Activated naive CD8-positive, alpha-beta T cell treated with anti-CD3 and anti-CD28 coated beads, Interleukin-2, amount 10 ng/mL, durations not matched to agents 7 days and 5 days (primary cell): ENCODE results near the gene DCC. TPM values are rescaled to one million over a fixed set of nuclear protein-coding genes. Genes with fewer than 3 reads are reported as not detected.

Source experiments
- ATAC-seq: fragments of 150-1000 bp; cut with Tn5 transposase; one replicate; pipeline ENCODE4 v1.10.0; 2021; ENCODE audit warnings: low read depth, moderate library complexity
- POLR2A ChIA-PET: fragments of 350-600 bp; sonication (Branson Sonifier 250); formaldehyde crosslinking; loops from one replicate; lab custom pipeline; 2021; ENCODE audit warnings: antibody characterized with exemption; lab: Charles Lee
- DNase-seq: peaks from one replicate; pipeline ENCODE4 v3.0.0; 2021
- H3K27ac Mint-ChIP-seq: one replicate; pipeline ENCODE4 v1.8.0; 2022; ENCODE audit warnings: mild to moderate bottlenecking, mixed read lengths
- H3K27me3 Mint-ChIP-seq: one replicate; pipeline ENCODE4 v1.8.0; 2022; ENCODE audit warnings: mild to moderate bottlenecking, moderate library complexity, mixed read lengths
- H3K36me3 Mint-ChIP-seq: one replicate; pipeline ENCODE4 v1.8.0; 2021; ENCODE audit warnings: mild to moderate bottlenecking, mixed read lengths
- H3K4me1 Mint-ChIP-seq: one replicate; pipeline ENCODE4 v1.8.0; 2021; ENCODE audit warnings: mixed read lengths
- H3K4me3 Mint-ChIP-seq: one replicate; pipeline ENCODE4 v1.8.0; 2022; ENCODE audit warnings: mild to moderate bottlenecking, moderate library complexity, mixed read lengths
- H3K9me3 Mint-ChIP-seq: one replicate; pipeline ENCODE4 v1.8.0; 2021; ENCODE audit warnings: mixed read lengths
- total RNA-seq, 2 experiments: library from RNA; stranded (reverse); gene quantifications; one replicate each; pipeline ENCODE4 v1.2.3, GENCODE V29; 2021

DCC gene
- total RNA-seq, 2 experiments from 2014 or later = not detected

DNA sequence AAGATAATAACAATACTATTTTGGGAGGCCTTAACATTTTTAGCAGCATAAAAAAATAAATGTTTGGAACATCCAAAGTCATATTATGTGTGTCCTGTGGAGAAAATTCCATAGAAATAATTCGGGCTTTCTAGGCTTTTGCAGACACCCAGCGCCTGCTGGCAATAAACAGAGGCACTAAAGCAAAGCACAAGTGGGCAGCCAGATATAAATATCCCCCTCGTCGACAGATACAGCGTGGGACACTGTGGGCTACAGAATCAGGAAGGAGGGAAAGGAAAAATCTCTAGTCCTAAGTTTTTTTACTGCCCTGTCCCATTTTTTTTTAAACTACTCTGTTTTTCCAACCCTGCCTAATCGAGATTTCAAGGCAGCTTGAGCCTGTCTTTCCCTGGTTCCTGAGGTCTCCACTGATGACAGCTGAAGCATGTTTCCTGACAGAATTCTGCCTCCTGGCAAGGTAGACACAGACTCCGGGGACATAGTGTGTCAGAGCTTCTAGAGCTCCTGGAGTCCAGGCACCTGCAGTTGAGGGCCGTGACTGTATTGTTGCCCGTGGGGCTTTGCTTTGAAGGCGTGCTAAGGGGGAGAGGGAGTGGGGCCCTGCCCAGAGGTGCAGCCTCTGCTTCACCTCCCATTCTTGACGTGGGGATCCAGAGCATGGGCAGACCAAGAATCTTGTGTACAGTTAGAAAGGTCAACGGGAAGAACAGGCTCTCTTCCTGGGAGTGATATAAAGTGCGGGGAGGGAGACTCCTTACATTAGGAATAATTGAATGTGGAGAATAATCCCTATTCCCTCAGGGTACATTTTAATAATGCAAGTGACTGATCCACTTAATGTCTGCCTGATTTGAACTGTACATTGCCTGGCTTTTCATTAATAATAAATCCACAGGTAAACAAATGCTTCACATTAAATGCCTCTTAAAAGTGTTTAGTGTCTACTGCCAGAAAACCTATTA, 232.3 kb downstream of the DCC start:
- ATAC-seq (no peak), DNase-seq (no peak)
- Mint-ChIP-seq H3K4me3 (no peak overlapping the region), H3K27ac (no peak overlapping the region), H3K9me3 (peaks cover 2% of the 10 kb centered on the region), H3K36me3 (no peaks in the 10 kb centered on the region), H3K4me1 (no peaks in the 10 kb centered on the region), H3K27me3 (no peaks in the 10 kb centered on the region)
- POLR2A ChIA-PET = no interaction called here

DNA sequence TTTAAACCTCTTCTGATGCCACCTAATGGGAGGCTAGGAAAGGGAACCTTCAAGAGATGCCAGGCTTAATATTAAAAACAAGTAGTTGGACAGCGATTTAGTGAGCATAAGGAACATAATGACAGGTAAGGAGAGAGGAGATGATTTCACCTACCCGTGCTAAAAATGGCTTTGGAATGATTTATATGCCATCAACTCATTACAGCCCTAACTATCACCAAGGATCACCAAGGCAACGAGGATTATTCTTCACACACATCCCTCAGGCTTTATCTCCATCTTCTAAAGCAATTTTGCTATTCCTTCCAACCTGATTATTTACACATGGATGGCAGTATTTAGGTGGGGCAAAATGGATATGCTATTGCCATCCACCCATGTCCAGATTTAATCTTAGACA, 237.8 kb downstream of the DCC start:
- DNase-seq (no peak), ATAC-seq (no peak)
- Mint-ChIP-seq H3K27ac (no peak overlapping the region), H3K9me3 (peaks cover 4% of the 10 kb centered on the region), H3K4me3 (no peak overlapping the region), H3K4me1 (no peaks in the 10 kb centered on the region), H3K27me3 (no peaks in the 10 kb centered on the region), H3K36me3 (no peaks in the 10 kb centered on the region)
- POLR2A ChIA-PET = no interaction called here

DNA sequence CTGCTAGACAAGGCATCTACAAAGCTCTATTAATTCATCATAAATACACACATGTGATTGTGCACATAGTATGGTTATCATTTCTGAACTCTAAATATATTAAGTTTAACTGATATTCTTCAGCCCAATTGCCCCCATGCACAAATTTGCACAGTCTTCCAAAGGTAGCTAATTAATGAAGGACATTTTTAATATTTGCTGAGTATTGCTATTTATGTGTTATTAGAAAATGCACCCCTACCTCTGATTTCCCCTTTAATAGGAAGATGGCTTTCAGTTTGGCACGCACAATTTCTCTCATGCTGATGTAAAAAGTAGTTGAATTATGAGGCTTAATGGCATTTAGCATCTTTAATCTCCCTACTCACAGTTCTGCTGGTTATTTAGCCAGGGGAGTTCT, 242.1 kb downstream of the DCC start:
- H3K9me3 Mint-ChIP-seq = peaks cover 4% of the 10 kb centered on the region
- no peaks in the 10 kb centered on the region for H3K36me3 Mint-ChIP-seq
- ATAC-seq = no peak
- DNase-seq = no peak
- no peaks in the 10 kb centered on the region for H3K27me3 Mint-ChIP-seq
- no peak overlapping the region for H3K27ac Mint-ChIP-seq
- no peaks in the 10 kb centered on the region for H3K4me1 Mint-ChIP-seq
- no peak overlapping the region for H3K4me3 Mint-ChIP-seq
- POLR2A ChIA-PET = no interaction called here

DNA sequence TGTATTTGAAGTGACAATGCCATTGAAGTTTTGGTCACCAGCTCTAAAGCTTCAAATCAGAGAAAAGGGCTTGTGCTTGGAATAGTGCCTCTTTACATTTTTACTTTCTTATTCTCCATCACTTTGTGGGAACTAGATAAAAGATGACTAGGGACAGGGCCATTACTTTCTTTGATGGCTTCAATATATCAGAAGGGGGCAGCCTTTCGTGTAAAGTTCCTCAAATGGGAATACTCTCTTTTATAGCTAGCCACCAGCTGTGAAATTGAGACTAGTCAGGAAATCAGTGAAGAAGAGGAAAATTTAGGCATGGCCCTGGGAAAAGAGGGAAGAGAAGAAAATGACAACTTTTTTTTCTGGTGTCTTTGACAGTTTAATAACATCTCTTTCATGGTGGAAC, 242.5 kb downstream of the DCC start:
- Mint-ChIP-seq H3K27ac (no peak overlapping the region), H3K27me3 (no peaks in the 10 kb centered on the region), H3K9me3 (peaks cover 7% of the 10 kb centered on the region), H3K4me1 (no peaks in the 10 kb centered on the region), H3K36me3 (no peaks in the 10 kb centered on the region), H3K4me3 (no peak overlapping the region)
- ATAC-seq = no peak
- DNase-seq = no peak
- POLR2A ChIA-PET = no interaction called here

DNA sequence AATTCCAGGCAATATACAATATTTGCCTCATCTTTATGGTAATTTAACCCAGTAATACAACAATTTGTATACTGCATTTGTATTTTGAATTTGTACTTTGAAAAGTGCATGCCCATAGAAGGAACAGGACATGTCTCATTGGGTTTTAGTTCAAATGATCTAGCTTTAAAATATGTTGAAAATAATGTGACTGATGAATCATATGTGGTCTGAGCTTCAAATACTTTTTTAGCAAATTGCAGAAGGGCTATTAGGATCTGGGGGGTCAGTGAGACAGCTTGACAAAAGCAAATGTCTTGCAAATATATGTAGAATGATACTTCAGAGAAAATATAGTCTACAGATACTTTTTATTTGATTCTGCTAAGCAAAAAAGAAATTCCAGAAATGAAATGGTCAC, 248.9 kb downstream of the DCC start:
- Mint-ChIP-seq H3K36me3 (no peaks in the 10 kb centered on the region), H3K9me3 (peaks cover 5% of the 10 kb centered on the region), H3K27me3 (no peaks in the 10 kb centered on the region), H3K4me3 (no peak overlapping the region), H3K27ac (no peak overlapping the region), H3K4me1 (no peaks in the 10 kb centered on the region)
- DNase-seq = no peak
- POLR2A ChIA-PET = no interaction called here
- no peak for ATAC-seq

DNA sequence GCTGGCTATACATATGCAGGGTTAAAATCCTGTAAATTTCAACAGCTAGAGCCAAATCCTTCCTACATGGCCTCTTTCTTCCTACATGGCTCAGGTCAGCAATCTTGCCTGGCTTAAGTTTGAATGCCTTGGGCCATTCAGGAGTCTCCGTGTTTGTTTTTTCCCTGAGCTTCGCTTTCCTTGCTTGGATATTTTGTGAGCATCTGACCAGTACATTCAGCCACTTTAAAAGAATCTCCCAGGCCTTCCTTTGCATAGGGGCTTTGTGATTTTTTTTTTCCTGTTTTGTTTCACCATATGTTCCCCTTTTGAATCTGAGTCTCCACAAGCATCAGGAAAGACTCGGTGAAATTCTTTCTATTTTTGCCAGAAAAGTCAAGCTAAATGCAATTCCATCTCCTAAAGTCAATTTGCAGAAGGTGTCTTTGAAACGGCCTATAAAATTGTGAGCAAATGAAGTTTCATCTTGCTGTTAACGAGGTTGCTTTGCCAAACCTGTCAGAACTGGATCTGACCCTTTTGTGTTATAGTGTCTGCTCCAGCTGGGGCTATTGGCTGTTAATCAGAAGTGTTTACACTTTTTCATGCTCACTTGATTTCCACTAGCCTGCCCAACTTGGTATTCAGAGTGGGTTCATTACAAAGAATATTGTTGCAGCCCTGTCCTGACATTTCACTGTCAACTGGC, 256.9 kb downstream of the DCC start:
- Mint-ChIP-seq H3K27ac (no peak overlapping the region), H3K4me3 (no peak overlapping the region), H3K4me1 (no peaks in the 10 kb centered on the region), H3K9me3 (no peaks in the 10 kb centered on the region), H3K27me3 (no peaks in the 10 kb centered on the region), H3K36me3 (no peaks in the 10 kb centered on the region)
- DNase-seq = no peak
- POLR2A ChIA-PET = no interaction called here
- no peak for ATAC-seq

DNA sequence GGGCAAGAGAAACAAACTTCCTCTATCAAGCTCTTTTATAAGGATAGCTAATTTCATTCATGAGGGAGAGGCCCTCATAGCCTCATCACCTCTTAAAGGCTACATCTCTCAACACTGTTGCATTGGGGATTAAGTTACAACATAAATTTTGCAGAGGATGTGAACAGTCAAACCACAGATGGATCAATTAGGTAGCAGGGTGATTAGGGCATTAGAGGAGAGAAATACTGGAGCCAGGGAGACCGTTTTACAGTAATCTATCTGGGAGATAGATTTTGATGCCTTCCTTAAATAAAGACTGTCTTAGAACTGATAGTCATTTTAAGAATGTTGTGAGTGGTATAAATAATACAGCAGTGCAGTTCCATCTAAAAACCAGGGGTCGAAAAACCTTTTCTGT, 258.9 kb downstream of the DCC start:
- DNase-seq (no peak), ATAC-seq (no peak)
- POLR2A ChIA-PET = no interaction called here
- no peaks in the 10 kb centered on the region for H3K36me3 Mint-ChIP-seq
- no peak overlapping the region for H3K27ac Mint-ChIP-seq
- no peak overlapping the region for H3K4me3 Mint-ChIP-seq
- H3K9me3 Mint-ChIP-seq = no peaks in the 10 kb centered on the region
- no peaks in the 10 kb centered on the region for H3K4me1 Mint-ChIP-seq
- no peaks in the 10 kb centered on the region for H3K27me3 Mint-ChIP-seq

DNA sequence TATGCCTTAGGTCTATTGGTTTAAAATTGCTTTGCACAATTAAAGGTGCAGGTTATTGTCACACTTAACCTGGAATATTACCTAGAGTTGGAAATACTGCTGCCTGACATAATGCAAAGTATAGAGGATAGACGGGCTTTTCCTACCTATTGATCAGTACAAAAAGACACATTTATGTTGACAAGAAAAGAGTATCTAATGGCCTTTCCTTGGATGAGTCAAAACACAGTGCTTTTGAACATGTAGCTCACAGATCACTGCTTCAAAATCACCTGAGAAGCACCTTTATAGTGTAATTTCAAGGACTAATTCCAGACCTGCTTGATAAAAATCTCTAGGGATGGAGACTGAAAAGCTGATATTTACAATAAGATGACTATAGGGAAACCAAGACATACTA, 262.8 kb downstream of the DCC start:
- ATAC-seq (no peak), DNase-seq (no peak)
- no peaks in the 10 kb centered on the region for H3K27me3 Mint-ChIP-seq

DNA sequence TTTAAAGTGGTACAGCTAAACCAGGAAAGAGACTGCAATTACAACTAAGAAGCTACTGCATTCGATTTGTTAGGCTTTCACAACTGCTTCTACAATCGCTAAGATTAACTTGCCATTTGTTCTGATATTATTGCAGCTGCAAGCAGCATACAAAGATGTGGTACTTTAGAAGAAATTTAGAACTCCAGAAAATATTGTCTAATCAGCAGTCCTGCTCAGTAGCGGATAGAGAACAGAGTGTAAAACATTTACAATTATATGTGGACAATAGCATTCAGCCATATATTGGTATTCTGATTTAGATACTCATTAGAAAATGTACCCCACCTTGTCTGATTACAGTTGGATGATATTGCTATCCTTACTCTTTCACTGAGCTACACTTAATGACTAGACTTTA, 265.3 kb downstream of the DCC start:
- Mint-ChIP-seq H3K4me3 (no peak overlapping the region), H3K36me3 (no peaks in the 10 kb centered on the region), H3K27ac (no peak overlapping the region), H3K9me3 (no peaks in the 10 kb centered on the region), H3K4me1 (no peaks in the 10 kb centered on the region), H3K27me3 (no peaks in the 10 kb centered on the region)
- no peak for ATAC-seq
- DNase-seq = no peak
- POLR2A ChIA-PET = no interaction called here

More for the DNA sequence above, 262.8 kb downstream of the DCC start:
- H3K27ac Mint-ChIP-seq = no peak overlapping the region
- H3K36me3 Mint-ChIP-seq = no peaks in the 10 kb centered on the region
- no peak overlapping the region for H3K4me3 Mint-ChIP-seq
- H3K9me3 Mint-ChIP-seq = no peaks in the 10 kb centered on the region
- no peaks in the 10 kb centered on the region for H3K4me1 Mint-ChIP-seq
- POLR2A ChIA-PET = no interaction called here

DNA sequence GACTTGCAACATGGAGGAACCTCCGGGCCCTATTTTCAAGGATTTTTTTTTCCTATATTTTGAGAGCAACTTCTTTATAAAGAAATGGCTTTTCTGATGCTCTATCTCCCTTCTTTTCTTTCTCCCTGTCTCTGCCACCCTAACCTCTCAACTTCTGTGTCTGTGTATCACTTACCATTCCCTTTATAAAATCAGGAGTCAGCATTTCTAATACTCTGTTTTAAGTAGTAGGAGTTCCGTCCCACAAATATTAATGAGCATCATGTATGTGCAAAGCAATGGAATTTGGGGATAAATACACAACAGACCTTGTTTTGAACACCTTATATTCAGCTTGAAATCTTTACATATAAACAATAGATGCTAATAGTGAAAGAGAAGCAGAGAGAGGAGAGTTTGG, 268.0 kb downstream of the DCC start:
- POLR2A ChIA-PET = no interaction called here
- Mint-ChIP-seq H3K4me1 (no peaks in the 10 kb centered on the region), H3K4me3 (no peak overlapping the region), H3K27ac (no peak overlapping the region), H3K27me3 (no peaks in the 10 kb centered on the region), H3K9me3 (no peaks in the 10 kb centered on the region), H3K36me3 (no peaks in the 10 kb centered on the region)
- ATAC-seq (no peak), DNase-seq (no peak)

DNA sequence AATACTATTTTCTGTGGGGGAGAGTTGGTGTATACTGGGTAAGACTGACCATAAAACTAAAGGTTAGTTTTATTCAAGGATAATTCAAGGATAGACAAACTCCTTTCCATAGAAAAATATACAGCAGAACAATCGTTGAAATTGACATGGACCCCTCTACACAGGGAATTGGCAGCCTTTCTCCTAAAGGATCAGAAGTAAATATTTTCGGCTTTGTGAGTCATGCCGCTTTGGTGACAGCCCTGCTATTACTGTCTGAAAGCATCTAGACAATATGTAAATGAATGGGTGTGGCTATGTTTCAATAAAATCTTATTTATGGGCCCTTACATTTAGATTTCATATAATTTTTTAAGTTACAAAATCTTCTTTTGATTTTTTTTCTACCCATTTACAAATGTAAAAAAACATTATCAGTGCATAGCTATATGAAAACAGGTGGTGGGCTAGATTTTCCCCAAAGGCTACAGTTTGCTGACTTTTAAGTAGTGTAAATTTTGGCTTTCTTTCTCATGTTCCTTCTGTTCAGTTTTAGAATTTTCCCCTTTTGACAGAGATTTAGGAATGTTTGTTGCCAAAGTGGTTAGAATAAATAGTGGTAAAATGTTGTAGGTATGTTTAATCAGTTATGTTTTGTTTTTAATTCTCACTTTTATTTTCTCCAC, 270.6 kb downstream of the DCC start:
- Mint-ChIP-seq H3K27me3 (no peaks in the 10 kb centered on the region), H3K4me1 (no peaks in the 10 kb centered on the region), H3K36me3 (no peaks in the 10 kb centered on the region), H3K9me3 (no peaks in the 10 kb centered on the region), H3K4me3 (no peak overlapping the region), H3K27ac (no peak overlapping the region)
- DNase-seq (no peak), ATAC-seq (no peak)
- POLR2A ChIA-PET = no interaction called here

DNA sequence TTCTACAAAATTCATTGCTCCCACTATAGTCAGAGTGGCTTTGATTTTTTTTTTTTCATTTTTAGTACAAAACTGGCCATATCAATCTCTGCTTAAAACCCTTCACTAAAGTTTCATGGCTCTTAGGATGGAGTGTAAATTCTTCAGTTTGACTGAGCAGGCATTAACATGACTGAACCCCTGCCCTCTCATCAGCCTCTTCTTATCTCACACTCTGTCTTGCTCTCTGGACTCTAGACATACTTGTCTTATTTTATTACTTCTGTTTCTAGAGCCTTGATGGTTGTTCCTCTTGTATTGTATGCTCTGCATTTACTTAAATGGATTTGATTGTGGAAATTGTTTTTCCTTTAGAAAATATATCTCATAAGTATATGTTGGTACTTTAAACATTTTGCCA, 272.4 kb downstream of the DCC start:
- Mint-ChIP-seq H3K4me3 (no peak overlapping the region), H3K27ac (no peak overlapping the region), H3K4me1 (no peaks in the 10 kb centered on the region), H3K27me3 (no peaks in the 10 kb centered on the region), H3K36me3 (no peaks in the 10 kb centered on the region), H3K9me3 (no peaks in the 10 kb centered on the region)
- no peak for ATAC-seq
- no peak for DNase-seq
- POLR2A ChIA-PET = no interaction called here

DNA sequence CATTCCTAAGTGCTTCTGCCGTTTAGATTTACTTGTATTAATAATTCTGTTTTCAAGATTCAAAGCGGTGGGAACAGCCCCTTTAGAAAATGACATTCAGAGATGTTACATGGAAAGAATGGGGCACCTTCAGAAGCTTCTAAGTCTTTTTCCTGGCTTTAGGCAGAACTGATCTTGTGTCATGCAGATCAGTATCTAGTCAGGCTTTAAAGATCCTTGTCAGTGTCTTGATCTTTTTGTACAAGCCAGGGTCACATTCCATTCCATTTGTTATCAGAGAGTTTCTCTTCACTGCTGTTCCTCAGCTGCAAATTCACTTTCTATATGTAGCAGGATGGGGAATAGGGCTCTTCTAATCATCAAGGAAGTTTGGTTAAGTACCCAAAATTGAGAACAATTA, 275.3 kb downstream of the DCC start:
- POLR2A ChIA-PET = no interaction called here
- Mint-ChIP-seq H3K9me3 (no peaks in the 10 kb centered on the region), H3K27me3 (no peaks in the 10 kb centered on the region), H3K36me3 (no peaks in the 10 kb centered on the region), H3K4me3 (no peak overlapping the region), H3K4me1 (no peaks in the 10 kb centered on the region), H3K27ac (no peak overlapping the region)
- ATAC-seq (no peak), DNase-seq (no peak)

DNA sequence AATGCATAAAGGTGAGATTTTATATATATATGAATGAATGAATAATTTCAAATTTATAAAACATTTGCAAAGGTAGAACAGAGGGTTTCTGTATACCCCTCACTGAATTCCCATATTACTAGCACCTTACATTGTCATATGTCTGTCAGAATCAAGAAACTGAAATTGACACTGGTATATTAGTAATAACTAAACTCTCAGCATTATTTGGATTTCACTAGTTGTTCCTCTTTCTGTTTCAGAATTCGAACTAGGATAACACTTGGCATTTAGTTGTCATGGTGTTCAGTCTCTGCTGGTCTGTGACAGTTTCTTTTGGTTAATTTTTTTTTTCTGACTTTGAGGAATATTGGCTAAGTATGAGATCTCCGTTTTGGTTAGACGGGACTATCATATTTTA, 275.9 kb downstream of the DCC start:
- Mint-ChIP-seq H3K9me3 (no peaks in the 10 kb centered on the region), H3K36me3 (no peaks in the 10 kb centered on the region), H3K27me3 (no peaks in the 10 kb centered on the region), H3K27ac (no peak overlapping the region), H3K4me1 (no peaks in the 10 kb centered on the region), H3K4me3 (no peak overlapping the region)
- POLR2A ChIA-PET = no interaction called here
- ATAC-seq (no peak), DNase-seq (no peak)
